ENCODE results near the gene DAAM2. TPM values are rescaled to one million over a fixed set of nuclear protein-coding genes. Genes with fewer than 3 reads are reported as not detected.

The DAAM2 gene
- polyA plus RNA-seq, 2 of the 4 experiments (the other 2 are of a cell fraction): not detected

- DNase-seq (ENCODE audit: low read depth in 1 of 2, low spot score in 1 of 2) (no peak), FAIRE-seq (no peak), ATAC-seq (no peak)
- Histone ChIP-seq H3K9me3 (no peaks in the 10 kb centered on the region), H3K4me3 (no peak overlapping the region), H3K4me2 (no peak overlapping the region), H3K27ac (no peak overlapping the region), H3K4me1 (no peaks in the 10 kb centered on the region)
- 29% methylated on average over 2 of the region's 2 CpGs for WGBS (ENCODE audit: missing lambda C conversion rate)
- CTCF ChIA-PET: no interaction called here
- POLR2A ChIA-PET: no interaction called here
- TF ChIP-seq POLR2AphosphoS2 (conservative IDR thresholded peaks at IDR 0.05; ENCODE audit: low read length) (no peak), USF2 (IDR thresholded peaks at IDR 0.05) (no peak), MAFK (IDR thresholded peaks at IDR 0.05; ENCODE audit: partially characterized antibody) (no peak), HES2 (IDR thresholded peaks at IDR 0.05) (no peak), KDM1A (IDR thresholded peaks at IDR 0.05; ENCODE audit: low read depth) (no peak), NPAS2 (CRISPR knock-in tag; IDR thresholded peaks at IDR 0.05; ENCODE audit: borderline replicate concordance) (no peak), CTCF (IDR thresholded peaks at IDR 0.05) (no peak), RAD21 (conservative IDR thresholded peaks at IDR 0.05 in 1 of 2, IDR thresholded peaks at IDR 0.05 in 1 of 2) (no peak), ZSCAN20 (CRISPR knock-in tag; IDR thresholded peaks at IDR 0.05) (no peak), JUN (IDR thresholded peaks at IDR 0.05) (no peak)
- TF ChIP-seq, protein P1, sequence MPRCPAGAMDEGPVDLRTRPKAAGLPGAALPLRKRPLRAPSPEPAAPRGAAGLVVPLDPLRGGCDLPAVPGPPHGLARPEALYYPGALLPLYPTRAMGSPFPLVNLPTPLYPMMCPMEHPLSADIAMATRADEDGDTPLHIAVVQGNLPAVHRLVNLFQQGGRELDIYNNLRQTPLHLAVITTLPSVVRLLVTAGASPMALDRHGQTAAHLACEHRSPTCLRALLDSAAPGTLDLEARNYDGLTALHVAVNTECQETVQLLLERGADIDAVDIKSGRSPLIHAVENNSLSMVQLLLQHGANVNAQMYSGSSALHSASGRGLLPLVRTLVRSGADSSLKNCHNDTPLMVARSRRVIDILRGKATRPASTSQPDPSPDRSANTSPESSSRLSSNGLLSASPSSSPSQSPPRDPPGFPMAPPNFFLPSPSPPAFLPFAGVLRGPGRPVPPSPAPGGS (IDR thresholded peaks at IDR 0.05): no peak
- TF ChIP-seq, protein P2, sequence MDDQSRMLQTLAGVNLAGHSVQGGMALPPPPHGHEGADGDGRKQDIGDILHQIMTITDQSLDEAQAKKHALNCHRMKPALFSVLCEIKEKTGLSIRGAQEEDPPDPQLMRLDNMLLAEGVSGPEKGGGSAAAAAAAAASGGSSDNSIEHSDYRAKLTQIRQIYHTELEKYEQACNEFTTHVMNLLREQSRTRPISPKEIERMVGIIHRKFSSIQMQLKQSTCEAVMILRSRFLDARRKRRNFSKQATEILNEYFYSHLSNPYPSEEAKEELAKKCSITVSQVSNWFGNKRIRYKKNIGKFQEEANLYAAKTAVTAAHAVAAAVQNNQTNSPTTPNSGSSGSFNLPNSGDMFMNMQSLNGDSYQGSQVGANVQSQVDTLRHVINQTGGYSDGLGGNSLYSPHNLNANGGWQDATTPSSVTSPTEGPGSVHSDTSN (IDR thresholded peaks at IDR 0.05): no peak
Measured at GRCh38 chr6:39889229-39889628, 97.1 kb downstream of the DAAM2 start.

DNA sequence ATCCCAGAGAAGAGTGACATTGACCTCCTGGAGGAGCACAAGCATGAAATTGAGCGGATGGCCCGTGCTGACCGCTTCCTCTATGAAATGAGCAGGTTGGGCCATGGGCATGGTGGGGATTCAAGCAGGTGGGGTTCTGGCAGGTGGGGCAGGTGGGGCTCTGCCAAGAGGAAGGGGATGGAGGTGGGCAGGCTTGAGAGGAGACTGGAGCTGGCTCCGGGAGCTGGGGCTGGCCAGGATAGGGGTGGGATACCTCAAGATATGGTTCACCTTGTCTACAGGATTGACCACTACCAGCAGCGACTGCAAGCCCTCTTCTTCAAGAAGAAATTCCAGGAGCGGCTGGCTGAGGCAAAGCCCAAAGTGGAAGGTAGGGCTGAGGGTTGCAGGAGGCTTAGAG lies 99.2 kb downstream of the DAAM2 start:
- ChIA-PET CTCF (interaction anchor here (0.7 to 2.8 kb wide), 3 partner anchors 61 to 538 kb away, joined by 3 to 7 read pairs (median 3); no protein-coding TSS in a partner anchor), POLR2A (no interaction called here)
- no peak for ATAC-seq
- FAIRE-seq: no peak
- H3K4me3 ChIP-seq: no peak overlapping the region
- no peak overlapping the region for H3K4me2 ChIP-seq
- no peaks in the 10 kb centered on the region for H3K4me1 ChIP-seq
- DNase-seq (ENCODE audit: low read depth in 1 of 2, low spot score in 1 of 2): no peak
- no peaks in the 10 kb centered on the region for H3K9me3 ChIP-seq
- WGBS (ENCODE audit: missing lambda C conversion rate): 18% methylated on average over 3 of the region's 6 CpGs
- no peak overlapping the region for H3K27ac ChIP-seq
- TF ChIP-seq USF2 (IDR thresholded peaks at IDR 0.05) (no peak), JUNB (IDR thresholded peaks at IDR 0.05) (no peak), MAFK (IDR thresholded peaks at IDR 0.05; ENCODE audit: partially characterized antibody) (no peak), ZNF302 (CRISPR knock-in tag; IDR thresholded peaks at IDR 0.05) (no peak), NPAS2 (CRISPR knock-in tag; IDR thresholded peaks at IDR 0.05; ENCODE audit: borderline replicate concordance) (no peak), CEBPB (IDR thresholded peaks at IDR 0.05) (no peak), EP300 (IDR thresholded peaks at IDR 0.05) (no peak), CTCF (IDR thresholded peaks at IDR 0.05) (no peak), RARB (CRISPR knock-in tag; IDR thresholded peaks at IDR 0.05) (no peak), KDM1A (IDR thresholded peaks at IDR 0.05; ENCODE audit: low read depth) (no peak), TP53 (CRISPR knock-in tag; IDR thresholded peaks at IDR 0.05) (no peak), HOXB13 (CRISPR knock-in tag; IDR thresholded peaks at IDR 0.05; ENCODE audit: low read depth) (no peak), SREBF2 (IDR thresholded peaks at IDR 0.05) (no peak), PHF8 (IDR thresholded peaks at IDR 0.05; ENCODE audit: borderline replicate concordance, low read depth) (no peak), HEYL (CRISPR knock-in tag; IDR thresholded peaks at IDR 0.05) (no peak)
- TF ChIP-seq, protein P3, sequence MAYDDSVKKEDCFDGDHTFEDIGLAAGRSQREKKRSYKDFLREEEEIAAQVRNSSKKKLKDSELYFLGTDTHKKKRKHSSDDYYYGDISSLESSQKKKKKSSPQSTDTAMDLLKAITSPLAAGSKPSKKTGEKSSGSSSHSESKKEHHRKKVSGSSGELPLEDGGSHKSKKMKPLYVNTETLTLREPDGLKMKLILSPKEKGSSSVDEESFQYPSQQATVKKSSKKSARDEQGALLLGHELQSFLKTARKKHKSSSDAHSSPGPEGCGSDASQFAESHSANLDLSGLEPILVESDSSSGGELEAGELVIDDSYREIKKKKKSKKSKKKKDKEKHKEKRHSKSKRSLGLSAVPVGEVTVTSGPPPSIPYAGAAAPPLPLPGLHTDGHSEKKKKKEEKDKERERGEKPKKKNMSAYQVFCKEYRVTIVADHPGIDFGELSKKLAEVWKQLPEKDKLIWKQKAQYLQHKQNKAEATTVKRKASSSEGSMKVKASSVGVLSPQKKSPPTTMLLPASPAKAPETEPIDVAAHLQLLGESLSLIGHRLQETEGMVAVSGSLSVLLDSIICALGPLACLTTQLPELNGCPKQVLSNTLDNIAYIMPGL (CRISPR knock-in tag; IDR thresholded peaks at IDR 0.05; ENCODE audit: borderline replicate concordance): no peak
